Hepatocyte (in vitro differentiated cells): Measurements from ENCODE around the gene KLHL26.

Experiments
- EZH2phosphoT487 ChIP-seq: fragments of 200-600 bp; sonication (generic); IDR thresholded peaks from one replicate; pipeline ENCODE4 v1.6.1; 2018; ENCODE audit warnings: antibody characterized with exemption, mild to moderate bottlenecking, low read depth, moderate library complexity; ENCODE audit not compliant: unreplicated experiment, severe bottlenecking
- TF ChIP-seq, protein P1 (sequence below): fragments of 200-600 bp; sonication (generic); IDR thresholded peaks from 2 replicates; pipeline ENCODE4 v1.5.1; 2016; ENCODE audit warnings: antibody characterized with exemption, mild to moderate bottlenecking; ENCODE audit not compliant: poor library complexity

DNA sequence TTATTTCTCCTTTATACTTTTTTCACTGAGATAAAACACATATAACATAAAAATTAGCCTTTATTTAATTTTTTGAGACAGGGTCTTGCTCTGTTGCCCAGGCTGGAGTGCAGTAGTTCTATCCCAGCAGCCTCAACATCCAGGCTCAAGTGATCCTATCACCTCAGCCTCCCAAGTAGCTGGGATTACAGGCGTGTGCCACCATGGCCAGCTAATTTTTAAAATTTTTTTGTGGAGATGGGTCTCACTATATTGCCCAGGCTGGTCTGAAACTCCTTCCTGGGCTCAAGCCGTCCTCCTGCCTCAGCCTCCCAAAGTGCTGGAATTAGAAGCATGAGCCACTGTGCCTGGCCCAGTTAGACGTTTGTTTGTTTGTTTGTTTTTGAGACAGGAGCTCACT is 75.1 kb downstream of the KLHL26 start:
- TF ChIP-seq, protein P1, sequence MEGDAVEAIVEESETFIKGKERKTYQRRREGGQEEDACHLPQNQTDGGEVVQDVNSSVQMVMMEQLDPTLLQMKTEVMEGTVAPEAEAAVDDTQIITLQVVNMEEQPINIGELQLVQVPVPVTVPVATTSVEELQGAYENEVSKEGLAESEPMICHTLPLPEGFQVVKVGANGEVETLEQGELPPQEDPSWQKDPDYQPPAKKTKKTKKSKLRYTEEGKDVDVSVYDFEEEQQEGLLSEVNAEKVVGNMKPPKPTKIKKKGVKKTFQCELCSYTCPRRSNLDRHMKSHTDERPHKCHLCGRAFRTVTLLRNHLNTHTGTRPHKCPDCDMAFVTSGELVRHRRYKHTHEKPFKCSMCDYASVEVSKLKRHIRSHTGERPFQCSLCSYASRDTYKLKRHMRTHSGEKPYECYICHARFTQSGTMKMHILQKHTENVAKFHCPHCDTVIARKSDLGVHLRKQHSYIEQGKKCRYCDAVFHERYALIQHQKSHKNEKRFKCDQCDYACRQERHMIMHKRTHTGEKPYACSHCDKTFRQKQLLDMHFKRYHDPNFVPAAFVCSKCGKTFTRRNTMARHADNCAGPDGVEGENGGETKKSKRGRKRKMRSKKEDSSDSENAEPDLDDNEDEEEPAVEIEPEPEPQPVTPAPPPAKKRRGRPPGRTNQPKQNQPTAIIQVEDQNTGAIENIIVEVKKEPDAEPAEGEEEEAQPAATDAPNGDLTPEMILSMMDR = no peak
- TF ChIP-seq EZH2phosphoT487 = no peak
